B cell (primary cell): ENCODE data around the gene TLL2. TPM values are rescaled to one million over a fixed set of nuclear protein-coding genes. Genes with fewer than 3 reads are reported as not detected.

Experiments
- ATAC-seq: fragments of 200-7000 bp; cut with Tn5 transposase; one replicate; pipeline ENCODE4 v1.10.0; 2021; ENCODE audit warnings: low read depth, mild to moderate bottlenecking, moderate number of reproducible peaks, moderate library complexity
- CTCF ChIA-PET: fragments of 350-600 bp; sonication (Branson Sonifier 250); formaldehyde crosslinking; loops from one replicate; lab custom pipeline; 2021; ENCODE audit warnings: antibody characterized with exemption, inconsistent platforms; lab: Charles Lee
- POLR2A ChIA-PET: fragments of 350-600 bp; sonication (Branson Sonifier 250); formaldehyde crosslinking; loops from one replicate; lab custom pipeline; 2021; ENCODE audit warnings: antibody characterized with exemption; lab: Charles Lee
- DNase-seq: peaks from one replicate; pipeline ENCODE4 v3.0.0; 2013
- H2AFZ ChIP-seq: 2 replicates; pipeline ENCODE4 v1.6.1; 2012; ENCODE audit warnings: mild to moderate bottlenecking, low read depth, low read length; ENCODE audit not compliant: insufficient read depth, poor library complexity, severe bottlenecking
- H3K27ac ChIP-seq, 2 donors: 1 replicate in 1 of 2; 2 replicates in 1 of 2; pipeline ENCODE4 v1.5.1; 2012 to 2013; ENCODE audit warnings: low read length in 2 of 2, mild to moderate bottlenecking in 2 of 2, moderate library complexity in 1 of 2
- H3K27me3 ChIP-seq, 4 experiments: fragments of 200-600 bp in 1 of 4; sonication (generic) in 1 of 4; replicated peaks in 1 of 4; 1 replicate in 2 of 4; 2 replicates in 2 of 4; pipeline versions ENCODE4 v1.6.1 to v1.7.0; 2013 to 2016; ENCODE audit warnings: low read length in 3 of 4, mild to moderate bottlenecking in 2 of 4, mixed read lengths in 1 of 4, moderate library complexity in 1 of 4; ENCODE audit not compliant: insufficient read depth in 4 of 4, control insufficient read depth in 3 of 4; ENCODE audit errors: control extremely low read depth in 1 of 4
- H3K36me3 ChIP-seq, 2 experiments: replicated peaks in 1 of 2; 1 replicate in 1 of 2; 2 replicates in 1 of 2; pipeline versions ENCODE4 v1.6.1 to v1.7.1; 2013; ENCODE audit warnings: low read length in 1 of 2; ENCODE audit not compliant: insufficient read depth in 2 of 2, control insufficient read depth in 1 of 2; ENCODE audit errors: control extremely low read depth in 1 of 2, extremely low read depth in 1 of 2
- H3K4me1 ChIP-seq, 2 donors: fragments of 200-600 bp in 1 of 2; sonication (generic) in 1 of 2; 1 replicate in 1 of 2; 2 replicates in 1 of 2; pipeline versions ENCODE4 v1.5.1 to v1.6.1; 2013 to 2017; ENCODE audit warnings: low read length in 2 of 2; ENCODE audit not compliant: control insufficient read depth in 2 of 2, insufficient read depth in 2 of 2
- H3K4me2 ChIP-seq: replicated peaks from 2 replicates; pipeline ENCODE3; 2012; ENCODE audit warnings: mild to moderate bottlenecking, low read depth, low read length; ENCODE audit not compliant: poor library complexity, severe bottlenecking
- H3K4me3 ChIP-seq, 5 experiments: fragments of 200-600 bp in 1 of 5; sonication (generic) in 1 of 5; 1 replicate in 3 of 5; 2 replicates in 2 of 5; pipeline versions ENCODE4 v1.5.1 to v1.7.0; 2011 to 2016; ENCODE audit warnings: low read length in 4 of 5, mild to moderate bottlenecking in 4 of 5, low read depth in 2 of 5, control low read depth in 1 of 5, moderate library complexity in 1 of 5; ENCODE audit not compliant: insufficient read depth in 1 of 5; ENCODE audit errors: control extremely low read depth in 1 of 5, extremely low read depth in 1 of 5
- H3K79me2 ChIP-seq: fragments of 200-600 bp; sonication (generic); one replicate; pipeline ENCODE4 v1.6.0; 2016; ENCODE audit warnings: low read length; ENCODE audit not compliant: control insufficient read depth, insufficient read depth
- H3K9ac ChIP-seq: fragments of 200-600 bp; sonication (generic); 2 replicates; pipeline ENCODE4 v1.6.1; 2017; ENCODE audit warnings: mild to moderate bottlenecking, low read length, moderate library complexity
- H3K9me3 ChIP-seq, 3 donors: one replicate each; pipeline versions ENCODE4 v1.6.1 to v1.7.1; 2013; ENCODE audit warnings: low read length in 2 of 3; ENCODE audit not compliant: control insufficient read depth in 2 of 3, insufficient read depth in 1 of 3; ENCODE audit errors: control extremely low read depth in 1 of 3
- H4K20me1 ChIP-seq: 2 replicates; pipeline ENCODE4 v1.6.0; 2012; ENCODE audit warnings: mild to moderate bottlenecking, low read length; ENCODE audit not compliant: insufficient read depth, control insufficient read depth, poor library complexity, severe bottlenecking
- H3K27ac Mint-ChIP-seq: one replicate; pipeline ENCODE4 v1.8.0; 2021; ENCODE audit warnings: mixed read lengths
- H3K27me3 Mint-ChIP-seq: one replicate; pipeline ENCODE4 v1.8.0; 2021; ENCODE audit warnings: mixed read lengths
- H3K4me1 Mint-ChIP-seq: one replicate; pipeline ENCODE4 v1.8.0; 2021; ENCODE audit warnings: mixed read lengths
- H3K4me3 Mint-ChIP-seq: one replicate; pipeline ENCODE4 v1.8.0; 2021; ENCODE audit warnings: mixed read lengths
- H3K9me3 Mint-ChIP-seq: one replicate; pipeline ENCODE4 v1.8.0; 2022; ENCODE audit warnings: mixed read lengths; ENCODE audit not compliant: insufficient read depth
- CTCF ChIP-seq: fragments of 200-600 bp; IDR thresholded peaks from one replicate; pipeline ENCODE4 v1.8.0; 2022; ENCODE audit warnings: antibody characterized with exemption, mild to moderate bottlenecking
- EZH2 ChIP-seq: IDR thresholded peaks from 2 replicates; pipeline ENCODE4 v1.6.1; 2012; ENCODE audit warnings: borderline replicate concordance, low read depth, mild to moderate bottlenecking, moderate library complexity, low read length; ENCODE audit not compliant: insufficient read depth, poor library complexity, severe bottlenecking
- WGBS: methylation state at CpG from one replicate; pipeline ENCODE4 v1.1.5; 2013; ENCODE audit warnings: missing lambda C conversion rate; ENCODE audit not compliant: insufficient coverage; 5-methylcytosine and 5-hydroxymethylcytosine counted together
- intact Hi-C: fragments of 100-400 bp; cut with micrococcal nuclease; formaldehyde crosslinking; loops from one replicate; pipeline ENCODE4 v1.10.0; 2022
- polyA plus RNA-seq: library from polyadenylated mRNA; depleted of rRNA; stranded (reverse); fragments of >200 nt; gene quantifications from 2 replicates; pipeline ENCODE4 v1.2.3, GENCODE V29; 2012
- total RNA-seq, 2 donors: library from RNA; stranded (reverse); fragments of 120-200 nt in 1 of 2; gene quantifications; 1 replicate in 1 of 2; 2 replicates in 1 of 2; pipeline versions ENCODE4 v1.2.3 to v1.2.4, GENCODE V29; 2013 to 2022

The TLL2 gene
- total and polyA plus RNA-seq, 2 donors (not counting 1 experiment from before 2014, with no cell fraction given) = 0.13 to 0.47 TPM

- no peaks in the 10 kb centered on the region for H3K9me3 ChIP-seq
- H2AFZ ChIP-seq = no peak overlapping the region
- intact Hi-C loops = no loop called here
- no peak overlapping the region for H3K27ac ChIP-seq
- ChIA-PET CTCF (no interaction called here), POLR2A (no interaction called here)
- Mint-ChIP-seq H3K4me1 (peaks cover 11% of the 10 kb centered on the region), H3K27me3 (no peaks in the 10 kb centered on the region), H3K27ac (no peak overlapping the region), H3K9me3 (no peaks in the 10 kb centered on the region), H3K4me3 (no peak overlapping the region)
- TF ChIP-seq CTCF = no peak
- no peak for TF ChIP-seq EZH2
- peaks cover 7 to 30% of the 10 kb centered on the region in 2 experiments for H3K36me3 ChIP-seq
- no CpG with 5 or more reads among the region's 1 CpG for WGBS
- no peak for ATAC-seq
- peaks cover 0 to 5% of the 10 kb centered on the region in 2 donors for H3K4me1 ChIP-seq
- peaks cover 30% of the 10 kb centered on the region for H4K20me1 ChIP-seq
- no peak overlapping the region for H3K9ac ChIP-seq
- H3K4me2 ChIP-seq = no peak overlapping the region
- no peak overlapping the region for H3K4me3 ChIP-seq
- no peaks in the 10 kb centered on the region for H3K27me3 ChIP-seq
- peaks cover 10% of the 10 kb centered on the region for H3K79me2 ChIP-seq
- DNase-seq = no peak
These were observed 25.0 kb upstream of the TLL2 start for GRCh38 chr10:96538683-96539082.

GRCh38 chr10:96536129-96536528, 22.4 kb upstream of the TLL2 start:
- H3K4me1 ChIP-seq = peaks cover 0 to 5% of the 10 kb centered on the region in 2 donors
- H3K27ac ChIP-seq = no peak overlapping the region
- Mint-ChIP-seq H3K9me3 (no peaks in the 10 kb centered on the region), H3K4me1 (peaks cover 11% of the 10 kb centered on the region), H3K27ac (no peak overlapping the region), H3K4me3 (no peak overlapping the region), H3K27me3 (no peaks in the 10 kb centered on the region)
- H2AFZ ChIP-seq = no peak overlapping the region
- ChIA-PET CTCF (interaction anchor here (0.8 to 1.3 kb wide), 2 partner anchors 10 to 306 kb away, joined by 3 read pairs; no protein-coding TSS in a partner anchor), POLR2A (no interaction called here)
- no peak overlapping the region for H3K9ac ChIP-seq
- peaks cover 19% of the 10 kb centered on the region for H3K79me2 ChIP-seq
- peaks cover 30% of the 10 kb centered on the region for H4K20me1 ChIP-seq
- no peak overlapping the region for H3K4me3 ChIP-seq
- intact Hi-C loops = no loop called here
- no peaks in the 10 kb centered on the region for H3K27me3 ChIP-seq
- TF ChIP-seq CTCF = no peak
- no peak for TF ChIP-seq EZH2
- no peaks in the 10 kb centered on the region for H3K9me3 ChIP-seq
- peaks cover 6 to 29% of the 10 kb centered on the region in 2 experiments for H3K36me3 ChIP-seq
- no CpG with 5 or more reads among the region's 1 CpG for WGBS
- no peak overlapping the region for H3K4me2 ChIP-seq
- DNase-seq (no peak), ATAC-seq (no peak)
